HCT116 (cell line): ENCODE measurements around the gene CCNG1. TPM values are rescaled to one million over a fixed set of nuclear protein-coding genes. Genes with fewer than 3 reads are reported as not detected.

Experiments used
- ATAC-seq: fragments of 200-7000 bp; cut with Tn5 transposase; 2 replicates; pipeline ENCODE4 v1.9.1; 2020; ENCODE audit warnings: mild to moderate bottlenecking, moderate library complexity
- BruUV-seq: library from RNA; stranded (reverse); fragments of 400-500 nt; replicated peaks from 2 replicates; lab custom pipeline; 2021; lab: Mats Ljungman, UMichigan
- CTCF ChIA-PET: fragments of 300-600 bp; sonication (Branson Sonifier 250); formaldehyde crosslinking; loops from one replicate; lab custom pipeline; 2021; ENCODE audit warnings: antibody characterized with exemption; lab: Charles Lee
- POLR2A ChIA-PET: fragments of 300-600, 350-600 bp; sonication (Branson Sonifier 250); formaldehyde crosslinking; loops from one replicate; lab custom pipeline; 2021; ENCODE audit warnings: antibody characterized with exemption; lab: Charles Lee
- RAD21 ChIA-PET, 2 experiments: fragments of 300-600 bp; sonication (Branson Sonifier 250); formaldehyde crosslinking; loops; one replicate each; lab custom pipeline; 2023; ENCODE audit warnings: low total read pairs in 2 of 2; ENCODE audit not compliant: uncharacterized antibody in 2 of 2, unreplicated experiment in 2 of 2, low non-redundant PET in 1 of 2; lab: Charles Lee
- DNase-seq: peaks from one replicate; pipeline ENCODE4 v3.0.0-alpha.2; 2010; ENCODE audit warnings: low read depth, low spot score
- H2AFZ ChIP-seq: fragments of 200-600 bp; shearing (Covaris generic), sonication (generic); 2 replicates; pipeline ENCODE4 v1.6.1; 2017; ENCODE audit warnings: low read depth, mixed run types, mixed read lengths, antibody characterized with exemption, low read length; ENCODE audit not compliant: poor library complexity, severe bottlenecking
- H3K27ac ChIP-seq: 2 replicates; pipeline ENCODE4 v1.5.1; 2012; ENCODE audit warnings: low read depth, low read length
- H3K27me3 ChIP-seq: fragments of 200-600 bp; sonication (generic); 2 replicates; pipeline ENCODE4 v1.6.1; 2016; ENCODE audit warnings: mixed run types, low read length, mixed read lengths; ENCODE audit not compliant: insufficient read depth
- H3K36me3 ChIP-seq, 2 experiments: fragments of 200-500 bp in 1 of 2; fragments of 200-600 bp in 1 of 2; sonication (Bioruptor generic) in 1 of 2; sonication (generic) in 1 of 2; 2 replicates each; pipeline versions ENCODE4 v1.5.1 to v1.6.1; 2014 to 2016; ENCODE audit warnings: low read length in 2 of 2, inconsistent platforms in 1 of 2, mixed read lengths in 1 of 2, mixed run types in 1 of 2; ENCODE audit not compliant: insufficient read depth in 2 of 2, control insufficient read depth in 1 of 2
- H3K4me1 ChIP-seq, 2 experiments: fragments of 200-600 bp in 1 of 2; sonication (generic) in 1 of 2; 2 replicates each; pipeline versions ENCODE4 v1.5.1 to v1.6.1; 2012 to 2017; ENCODE audit warnings: low read length in 2 of 2, inconsistent platforms in 1 of 2, mild to moderate bottlenecking in 1 of 2, mixed read lengths in 1 of 2, mixed run types in 1 of 2, moderate library complexity in 1 of 2; ENCODE audit not compliant: insufficient read depth in 2 of 2, control insufficient read depth in 1 of 2
- H3K4me2 ChIP-seq: fragments of 200-600 bp; sonication (generic); 2 replicates; pipeline ENCODE4 v1.6.1; 2017; ENCODE audit warnings: mixed run types, low read length, mixed read lengths
- H3K4me3 ChIP-seq, 2 experiments: fragments of 200-600 bp in 1 of 2; sonication (generic) in 1 of 2; replicated peaks in 1 of 2; 2 replicates each; pipeline ENCODE4 v1.5.1; 2011 to 2016; ENCODE audit warnings: low read length in 2 of 2, control low read depth in 1 of 2, low read depth in 1 of 2, mild to moderate bottlenecking in 1 of 2, mixed read lengths in 1 of 2, mixed run types in 1 of 2
- H3K79me2 ChIP-seq: fragments of 200-600 bp; sonication (generic); 2 replicates; pipeline ENCODE4 v1.6.1; 2017; ENCODE audit warnings: mild to moderate bottlenecking, mixed run types, low read length, moderate library complexity, mixed read lengths; ENCODE audit not compliant: insufficient read depth
- H3K9ac ChIP-seq: fragments of 200-600 bp; sonication (generic); 2 replicates; pipeline ENCODE4 v1.6.1; 2016; ENCODE audit warnings: low read length, mixed read lengths
- H3K9me2 ChIP-seq: fragments of 200-600 bp; sonication (generic), shearing (Covaris generic); 2 replicates; pipeline ENCODE4 v1.6.1; 2017; ENCODE audit warnings: mixed run types, mild to moderate bottlenecking, moderate library complexity; ENCODE audit not compliant: insufficient read depth
- H3K9me3 ChIP-seq, 2 experiments: fragments of 200-500 bp in 1 of 2; fragments of 200-600 bp in 1 of 2; sonication (Bioruptor generic) in 1 of 2; sonication (generic) in 1 of 2; 2 replicates each; pipeline ENCODE4 v1.6.1; 2014 to 2017; ENCODE audit warnings: low read length in 2 of 2, mixed read lengths in 2 of 2, inconsistent platforms in 1 of 2, low read depth in 1 of 2, mild to moderate bottlenecking in 1 of 2, mixed run types in 1 of 2, moderate library complexity in 1 of 2; ENCODE audit not compliant: control insufficient read depth in 1 of 2, insufficient read depth in 1 of 2
- H4K20me1 ChIP-seq: fragments of 200-600 bp; sonication (generic), shearing (Covaris generic); 2 replicates; pipeline ENCODE4 v1.6.1; 2017; ENCODE audit warnings: mixed run types, mild to moderate bottlenecking, moderate library complexity; ENCODE audit not compliant: insufficient read depth
- CEBPB ChIP-seq: IDR thresholded peaks from 2 replicates; pipeline ENCODE4 v1.6.1; 2012; ENCODE audit warnings: low read depth
- CTCF ChIP-seq, 3 experiments: fragments of 200-600 bp in 1 of 3; sonication (generic) in 1 of 3; IDR thresholded peaks in 2 of 3; conservative IDR thresholded peaks in 1 of 3; 2 replicates each; pipeline ENCODE4 v1.5.1; 2012 to 2017; ENCODE audit warnings: low read depth in 2 of 3, low read length in 2 of 3, antibody characterized with exemption in 1 of 3, borderline replicate concordance in 1 of 3, control low read depth in 1 of 3, mild to moderate bottlenecking in 1 of 3, mixed read lengths in 1 of 3, mixed run types in 1 of 3, moderate library complexity in 1 of 3; ENCODE audit not compliant: insufficient read depth in 1 of 3
- EGR1 ChIP-seq: IDR thresholded peaks from 2 replicates; pipeline ENCODE4 v1.6.1; 2012; ENCODE audit warnings: low read depth
- ELF1 ChIP-seq: IDR thresholded peaks from 2 replicates; pipeline ENCODE4 v1.6.1; 2012; ENCODE audit warnings: low read depth, borderline replicate concordance
- EZH2 ChIP-seq: fragments of 200-600 bp; sonication (generic); IDR thresholded peaks from 2 replicates; pipeline ENCODE4 v1.6.1; 2017; ENCODE audit warnings: antibody characterized with exemption, mixed run types
- FOSL1 ChIP-seq: IDR thresholded peaks from 2 replicates; pipeline ENCODE4 v1.6.1; 2012; ENCODE audit warnings: low read depth
- SP1 ChIP-seq: IDR thresholded peaks from 2 replicates; pipeline ENCODE4 v1.6.1; 2012; ENCODE audit warnings: low read depth
- YY1 ChIP-seq: IDR thresholded peaks from 2 replicates; pipeline ENCODE4 v1.6.1; 2011; ENCODE audit warnings: low read length, low read depth, moderate library complexity, mild to moderate bottlenecking; ENCODE audit not compliant: insufficient replicate concordance; ENCODE audit errors: extremely low read depth
- ZNF274 ChIP-seq: fragments of 200-500 bp; sonication (Bioruptor generic); IDR thresholded peaks from 2 replicates; pipeline ENCODE4 v1.6.1; 2014; ENCODE audit warnings: mild to moderate bottlenecking, low read depth, low read length, inconsistent platforms
- intact Hi-C: fragments of 100-400 bp; cut with micrococcal nuclease; formaldehyde crosslinking; loops from 2 replicates; pipeline ENCODE4 v1.10.0; 2022
- total RNA-seq: library from RNA; stranded (reverse); gene quantifications from one replicate; pipeline ENCODE4 v1.2.1, GENCODE V29; 2021; ENCODE audit not compliant: unreplicated experiment

Gene CCNG1
- total RNA-seq, 1 experiment from 2014 or later, result 176 TPM

GRCh38 chr5:163478982-163479271 lies 41.5 kb downstream of the CCNG1 start:
- BruUV-seq, result no TSS peak
- intact Hi-C loops, result no loop called here
- H3K27me3 ChIP-seq, result no peaks in the 10 kb centered on the region
- no peak overlapping the region for H3K27ac ChIP-seq
- H3K4me2 ChIP-seq, result no peak overlapping the region
- no peaks in the 10 kb centered on the region for H3K9me2 ChIP-seq
- no peaks in the 10 kb centered on the region for H3K4me1 ChIP-seq
- no peak overlapping the region for H2AFZ ChIP-seq
- H4K20me1 ChIP-seq, result no peaks in the 10 kb centered on the region
- ChIA-PET RAD21 (no interaction called here), CTCF (interaction anchor here (0.9 kb wide), 1 partner anchor 10 kb away, joined by 3 read pairs; no protein-coding TSS in a partner anchor), POLR2A (interaction anchor here (0.6 kb wide), 1 partner anchor 41 kb away, joined by 5 read pairs; no protein-coding TSS in a partner anchor)
- no peaks in the 10 kb centered on the region for H3K79me2 ChIP-seq
- DNase-seq (no peak), ATAC-seq (no peak)
- H3K36me3 ChIP-seq, result peaks cover 43 to 68% of the 10 kb centered on the region in 2 experiments
- no peak overlapping the region for H3K4me3 ChIP-seq
- H3K9me3 ChIP-seq, result no peaks in the 10 kb centered on the region
- no peak overlapping the region for H3K9ac ChIP-seq
- TF ChIP-seq YY1 (no peak), ZNF274 (no peak), SP1 (no peak), ELF1 (no peak), EGR1 (no peak)

- no peak overlapping the region for H3K4me3 ChIP-seq
- H3K27ac ChIP-seq, result no peak overlapping the region
- H2AFZ ChIP-seq, result no peak overlapping the region
- peak in 2 of 3 experiments; percentile 20 to 25; a peak in 3 of 6 replicates for TF ChIP-seq CTCF (IDR thresholded peaks at IDR 0.05 in 2 of 3, conservative IDR thresholded peaks at IDR 0.05 in 1 of 3; ENCODE audit: borderline replicate concordance in 1 of 3, insufficient read depth in 1 of 3, low read depth in 2 of 3, low read length in 2 of 3)
- TF ChIP-seq CEBPB, result 0 out of 2 replicates have a peak, but pooled peaks have one; percentile 20
- TF ChIP-seq EZH2, result no peak
- TF ChIP-seq FOSL1, result no peak
- peak; percentile 79 for ATAC-seq
- no peak overlapping the region for H3K9ac ChIP-seq
- H3K9me3 ChIP-seq, result no peaks in the 10 kb centered on the region
- DNase-seq, result no peak
- POLR2A ChIA-PET, result interaction anchor here (1.0 to 1.6 kb wide), 2 partner anchors 28 to 52 kb away, joined by 3 to 5 read pairs; partner anchors contain the start of genes CCNG1, HMMR and NUDCD2
- no peaks in the 10 kb centered on the region for H3K27me3 ChIP-seq
- H3K9me2 ChIP-seq, result no peaks in the 10 kb centered on the region
- H4K20me1 ChIP-seq, result no peaks in the 10 kb centered on the region
- BruUV-seq, result no TSS peak
- H3K4me1 ChIP-seq, result no peaks in the 10 kb centered on the region
- intact Hi-C loops, result no loop called here
- CTCF ChIA-PET, result no interaction called here
- H3K4me2 ChIP-seq, result no peak overlapping the region
- H3K79me2 ChIP-seq, result no peaks in the 10 kb centered on the region; the same call in 1 of the 2 replicates
- RAD21 ChIA-PET, result no interaction called here
- peaks cover 11 to 26% of the 10 kb centered on the region in 2 experiments; a peak in 3 of 4 replicates for H3K36me3 ChIP-seq
Measured at GRCh38 chr5:163489055-163489744, 51.8 kb downstream of the CCNG1 start.
